Stimulated activated CD4-positive, alpha-beta T cell treated with anti-CD3 and anti-CD28 coated beads, Interleukin-1b, Interleukin-23, amount 100 ng/mL, for 1 hour (primary cell): ENCODE measurements around the gene TCEANC.
A peak's percentile ranks its signal among the peaks of the same experiment; 100 is the strongest.
"Not testable (repeated sequence)": the region's sequence is repeated elsewhere in the genome, so short reads cannot be mapped to it uniquely, and the experiment has no call there.

ENCODE experiments used
- DNase-seq, 2 donors: peaks; one replicate each; pipeline ENCODE4 v3.0.0-alpha.2; 2020; ENCODE audit warnings: low read depth in 2 of 2

Gene TCEANC

GRCh38 chrX:13655674-13656073 lies 2.7 kb downstream of the TCEANC start:
- no peak for DNase-seq

- no peak for DNase-seq
Measured at GRCh38 chrX:13658602-13659001, 5.7 kb downstream of the TCEANC start.

- DNase-seq: no peak
Measured at GRCh38 chrX:13659063-13659462, 6.1 kb downstream of the TCEANC start.

GRCh38 chrX:13661735-13662288 lies 8.9 kb downstream of the TCEANC start:
- DNase-seq: no peak

GRCh38 chrX:13662355-13662791 lies 9.4 kb downstream of the TCEANC start:
- no peak for DNase-seq

GRCh38 chrX:13664020-13664419 lies 11.1 kb downstream of the TCEANC start:
- DNase-seq: no peak

GRCh38 chrX:13666836-13667235 lies 13.9 kb downstream of the TCEANC start:
- no peak for DNase-seq

- no peak for DNase-seq
Measured at GRCh38 chrX:13667919-13668318, 15.0 kb downstream of the TCEANC start.

GRCh38 chrX:13669246-13669737 lies 16.4 kb downstream of the TCEANC start:
- no peak for DNase-seq

GRCh38 chrX:13669755-13670154 lies 16.8 kb downstream of the TCEANC start:
- DNase-seq: not testable (repeated sequence)

GRCh38 chrX:13670197-13670596 lies 17.3 kb downstream of the TCEANC start:
- DNase-seq: no peak

- no peak for DNase-seq
Measured at GRCh38 chrX:13673016-13673415, 20.1 kb downstream of the TCEANC start.

GRCh38 chrX:13676885-13677284 lies 23.9 kb downstream of the TCEANC start:
- no peak for DNase-seq

- DNase-seq: not testable (repeated sequence)
Measured at GRCh38 chrX:13679700-13680099, 26.8 kb downstream of the TCEANC start.

GRCh38 chrX:13681595-13681994 lies 28.7 kb downstream of the TCEANC start:
- no peak for DNase-seq

GRCh38 chrX:13684361-13684760 lies 31.4 kb downstream of the TCEANC start:
- no peak for DNase-seq

- no peak for DNase-seq
Measured at GRCh38 chrX:13685126-13685763, 32.3 kb downstream of the TCEANC start.

GRCh38 chrX:13687203-13687602 lies 34.3 kb downstream of the TCEANC start:
- DNase-seq: no peak

- DNase-seq: no peak
Measured at GRCh38 chrX:13688384-13688957, 35.5 kb downstream of the TCEANC start.

- peak; percentile 41 to 69 for DNase-seq
Measured at GRCh38 chrX:13688958-13689740, 36.2 kb downstream of the TCEANC start, which contains the start of gene RAB9A. TSS of gene RAB9A (plus strand) at chrX:13689128. CDS start at chrX:13708747, 19,619 bp downstream.

GRCh38 chrX:13689741-13690211 lies 36.8 kb downstream of the TCEANC start:
- no peak for DNase-seq

GRCh38 chrX:13690836-13691235 lies 37.9 kb downstream of the TCEANC start:
- DNase-seq: no peak
